HCT116 (cell line): Measurements from ENCODE around the gene LRBA.

Experiments used
- CTCF ChIP-seq, 3 experiments: fragments of 200-600 bp in 1 of 3; sonication (generic) in 1 of 3; IDR thresholded peaks in 2 of 3; conservative IDR thresholded peaks in 1 of 3; 2 replicates each; pipeline ENCODE4 v1.5.1; 2012 to 2017; ENCODE audit warnings: low read depth in 2 of 3, low read length in 2 of 3, antibody characterized with exemption in 1 of 3, borderline replicate concordance in 1 of 3, control low read depth in 1 of 3, mild to moderate bottlenecking in 1 of 3, mixed read lengths in 1 of 3, mixed run types in 1 of 3, moderate library complexity in 1 of 3; ENCODE audit not compliant: insufficient read depth in 1 of 3
- POLR2A ChIP-seq: IDR thresholded peaks from 2 replicates; pipeline ENCODE4 v1.7.0; 2011; ENCODE audit warnings: borderline replicate concordance; ENCODE audit not compliant: insufficient read depth, insufficient read length; ENCODE audit errors: extremely low read depth
- POLR2AphosphoS5 ChIP-seq: IDR thresholded peaks from 2 replicates; pipeline ENCODE4 v1.6.1; 2011; ENCODE audit warnings: mild to moderate bottlenecking, low read depth, low read length, moderate library complexity
- RAD21 ChIP-seq: IDR thresholded peaks from 2 replicates; pipeline ENCODE4 v1.6.1; 2012; ENCODE audit warnings: low read depth, mild to moderate bottlenecking
- TCF7L2 ChIP-seq: IDR thresholded peaks from 2 replicates; pipeline ENCODE4 v1.7.0; 2011; ENCODE audit warnings: borderline replicate concordance, inconsistent platforms; ENCODE audit not compliant: insufficient read depth, insufficient read length; ENCODE audit errors: extremely low read depth
- ZNF274 ChIP-seq: fragments of 200-500 bp; sonication (Bioruptor generic); IDR thresholded peaks from 2 replicates; pipeline ENCODE4 v1.6.1; 2014; ENCODE audit warnings: mild to moderate bottlenecking, low read depth, low read length, inconsistent platforms

- TF ChIP-seq CTCF (IDR thresholded peaks at IDR 0.05 in 2 of 3, conservative IDR thresholded peaks at IDR 0.05 in 1 of 3; ENCODE audit: borderline replicate concordance in 1 of 3, insufficient read depth in 1 of 3, low read depth in 2 of 3, low read length in 2 of 3) = no peak
- no peak for TF ChIP-seq POLR2A
- no peak for TF ChIP-seq TCF7L2
- no peak for TF ChIP-seq ZNF274
- TF ChIP-seq POLR2AphosphoS5 = no peak
- TF ChIP-seq RAD21 = no peak
Measured at GRCh38 chr4:150987204-150987603, 27.9 kb downstream of the LRBA start.
